ENCODE results near the gene TRIM63.
A peak's percentile ranks its signal among the peaks of the same experiment; 100 is the strongest.

Gene TRIM63

GRCh38 chr1:26053718-26054560 lies 13.5 kb downstream of the TRIM63 start:
- DNase-seq, result no peak
- H3K27me3 ChIP-seq (ENCODE audit: insufficient read depth, low read length, poor library complexity), result no peaks in the 10 kb centered on the region
- no peak overlapping the region for H3K9ac ChIP-seq (ENCODE audit: low read length)
- H3K27ac ChIP-seq (ENCODE audit: low read depth, low read length), result no peak overlapping the region
- H3K4ac ChIP-seq (ENCODE audit: low read depth, low read length), result no peak overlapping the region
- no peaks in the 10 kb centered on the region for H3K36me3 ChIP-seq (ENCODE audit: control insufficient read depth, insufficient read depth, low read length)
- no peak overlapping the region for H2AK5ac ChIP-seq (ENCODE audit: low read length)
- no peaks in the 10 kb centered on the region for H3K79me1 ChIP-seq (ENCODE audit: low read length)
- no peak overlapping the region for H3K23ac ChIP-seq (ENCODE audit: low read length)
- H2BK5ac ChIP-seq (ENCODE audit: low read length), result no peak overlapping the region
- no peak overlapping the region for H3K4me3 ChIP-seq (ENCODE audit: low read length)
- no peaks in the 10 kb centered on the region for H3K4me1 ChIP-seq (ENCODE audit: control insufficient read depth, low read depth, low read length)
- H2BK120ac ChIP-seq (ENCODE audit: low read depth, low read length), result no peak overlapping the region
- no CpG with 5 or more reads among the region's 16 CpGs for WGBS (ENCODE audit: extremely low coverage, insufficient coverage, low lambda C conversion rate)
- H4K5ac ChIP-seq (ENCODE audit: low read length), result no peak overlapping the region
- H4K8ac ChIP-seq (ENCODE audit: low read depth, low read length), result no peak overlapping the region
- no peak overlapping the region for H3K56ac ChIP-seq (ENCODE audit: low read length)
- H2BK15ac ChIP-seq (replicated peaks; ENCODE audit: low read depth), result no peak overlapping the region
- no peak overlapping the region for H3K4me2 ChIP-seq (ENCODE audit: low read length)
- no peaks in the 10 kb centered on the region for H3K79me2 ChIP-seq (ENCODE audit: control insufficient read depth, insufficient read depth, low read length)
- no peak overlapping the region for H3K18ac ChIP-seq (ENCODE audit: low read length)

GRCh38 chr1:26050248-26050640 lies 17.2 kb downstream of the TRIM63 start:
- no peak overlapping the region for H3K27ac ChIP-seq (ENCODE audit: low read depth, low read length)

GRCh38 chr1:26049531-26050247 lies 17.7 kb downstream of the TRIM63 start:
- no peak overlapping the region for H3K27ac ChIP-seq (ENCODE audit: low read depth, low read length)
- no peak overlapping the region for H2BK15ac ChIP-seq (replicated peaks; ENCODE audit: low read depth)
- no peak overlapping the region for H2BK5ac ChIP-seq (ENCODE audit: low read length)
- DNase-seq, result no peak
- WGBS (ENCODE audit: extremely low coverage, insufficient coverage, low lambda C conversion rate), result no CpG with 5 or more reads among the region's 10 CpGs
- no peak overlapping the region for H3K9ac ChIP-seq (ENCODE audit: low read length)
- H3K4me2 ChIP-seq (ENCODE audit: low read length), result no peak overlapping the region
- no peaks in the 10 kb centered on the region for H3K4me1 ChIP-seq (ENCODE audit: control insufficient read depth, low read depth, low read length)
- H3K79me2 ChIP-seq (ENCODE audit: control insufficient read depth, insufficient read depth, low read length), result no peaks in the 10 kb centered on the region
- H3K4ac ChIP-seq (ENCODE audit: low read depth, low read length), result no peak overlapping the region
- H3K4me3 ChIP-seq (ENCODE audit: low read length), result no peak overlapping the region
- no peak overlapping the region for H4K8ac ChIP-seq (ENCODE audit: low read depth, low read length)
- H3K23ac ChIP-seq (ENCODE audit: low read length), result no peak overlapping the region
- H3K18ac ChIP-seq (ENCODE audit: low read length), result no peak overlapping the region
- no peak overlapping the region for H3K56ac ChIP-seq (ENCODE audit: low read length)
- H3K27me3 ChIP-seq (ENCODE audit: insufficient read depth, low read length, poor library complexity), result peaks cover 25% of the 10 kb centered on the region
- H2BK120ac ChIP-seq (ENCODE audit: low read depth, low read length), result no peak overlapping the region
- no peaks in the 10 kb centered on the region for H3K79me1 ChIP-seq (ENCODE audit: low read length)
- no peak overlapping the region for H2AK5ac ChIP-seq (ENCODE audit: low read length)
- H3K36me3 ChIP-seq (ENCODE audit: control insufficient read depth, insufficient read depth, low read length), result no peaks in the 10 kb centered on the region
- no peak overlapping the region for H4K5ac ChIP-seq (ENCODE audit: low read length)

More at GRCh38 chr1:26050248-26050640, 17.2 kb downstream of the TRIM63 start:
- H3K23ac ChIP-seq (ENCODE audit: low read length), result no peak overlapping the region
- no peak overlapping the region for H2AK5ac ChIP-seq (ENCODE audit: low read length)
- H3K18ac ChIP-seq (ENCODE audit: low read length), result no peak overlapping the region
- peaks cover 20% of the 10 kb centered on the region for H3K27me3 ChIP-seq (ENCODE audit: insufficient read depth, low read length, poor library complexity)
- H2BK5ac ChIP-seq (ENCODE audit: low read length), result no peak overlapping the region
- H4K8ac ChIP-seq (ENCODE audit: low read depth, low read length), result no peak overlapping the region
- no peak overlapping the region for H2BK15ac ChIP-seq (replicated peaks; ENCODE audit: low read depth)
- no peaks in the 10 kb centered on the region for H3K79me1 ChIP-seq (ENCODE audit: low read length)
- no peaks in the 10 kb centered on the region for H3K4me1 ChIP-seq (ENCODE audit: control insufficient read depth, low read depth, low read length)
- no peak overlapping the region for H3K9ac ChIP-seq (ENCODE audit: low read length)
- no peak overlapping the region for H3K4me3 ChIP-seq (ENCODE audit: low read length)
- DNase-seq, result no peak
- no peak overlapping the region for H3K56ac ChIP-seq (ENCODE audit: low read length)
- H2BK120ac ChIP-seq (ENCODE audit: low read depth, low read length), result no peak overlapping the region
- H3K4me2 ChIP-seq (ENCODE audit: low read length), result no peak overlapping the region
- no CpG with 5 or more reads among the region's 6 CpGs for whole genome bisulfite sequencing (ENCODE audit: extremely low coverage, insufficient coverage, low lambda C conversion rate)
- no peaks in the 10 kb centered on the region for H3K36me3 ChIP-seq (ENCODE audit: control insufficient read depth, insufficient read depth, low read length)
- no peak overlapping the region for H3K4ac ChIP-seq (ENCODE audit: low read depth, low read length)
- H4K5ac ChIP-seq (ENCODE audit: low read length), result no peak overlapping the region
- H3K79me2 ChIP-seq (ENCODE audit: control insufficient read depth, insufficient read depth, low read length), result no peaks in the 10 kb centered on the region

- Histone ChIP-seq H2AK5ac (ENCODE audit: low read length) (no peak overlapping the region), H4K5ac (ENCODE audit: low read length) (no peak overlapping the region), H3K4me1 (ENCODE audit: control insufficient read depth, low read depth, low read length) (no peaks in the 10 kb centered on the region), H3K4me3 (ENCODE audit: low read length) (no peak overlapping the region), H3K27me3 (ENCODE audit: insufficient read depth, low read length, poor library complexity) (peaks cover 25% of the 10 kb centered on the region), H2BK15ac (replicated peaks; ENCODE audit: low read depth) (no peak overlapping the region), H4K8ac (ENCODE audit: low read depth, low read length) (no peak overlapping the region), H3K56ac (ENCODE audit: low read length) (no peak overlapping the region), H3K79me2 (ENCODE audit: control insufficient read depth, insufficient read depth, low read length) (no peaks in the 10 kb centered on the region), H3K4ac (ENCODE audit: low read depth, low read length) (no peak overlapping the region), H2BK120ac (ENCODE audit: low read depth, low read length) (no peak overlapping the region), H3K79me1 (ENCODE audit: low read length) (no peaks in the 10 kb centered on the region), H3K27ac (ENCODE audit: low read depth, low read length) (no peak overlapping the region), H2BK5ac (ENCODE audit: low read length) (no peak overlapping the region), H3K9ac (ENCODE audit: low read length) (no peak overlapping the region), H3K4me2 (ENCODE audit: low read length) (no peak overlapping the region), H3K23ac (ENCODE audit: low read length) (no peak overlapping the region), H3K18ac (ENCODE audit: low read length) (no peak overlapping the region), H3K36me3 (ENCODE audit: control insufficient read depth, insufficient read depth, low read length) (no peaks in the 10 kb centered on the region)
- WGBS (ENCODE audit: extremely low coverage, insufficient coverage, low lambda C conversion rate), result no CpG with 5 or more reads among the region's 7 CpGs
- DNase-seq, result no peak
Observed at GRCh38 chr1:26047278-26047874, 20.1 kb downstream of the TRIM63 start.

GRCh38 chr1:26046246-26047095 lies 21.0 kb downstream of the TRIM63 start:
- WGBS (ENCODE audit: extremely low coverage, insufficient coverage, low lambda C conversion rate), result no CpG with 5 or more reads among the region's 57 CpGs
- no peak overlapping the region for H3K9ac ChIP-seq (ENCODE audit: low read length)
- no peak overlapping the region for H2AK5ac ChIP-seq (ENCODE audit: low read length)
- no peak overlapping the region for H2BK15ac ChIP-seq (replicated peaks; ENCODE audit: low read depth)
- no peaks in the 10 kb centered on the region for H3K36me3 ChIP-seq (ENCODE audit: control insufficient read depth, insufficient read depth, low read length)
- H3K18ac ChIP-seq (ENCODE audit: low read length), result peak overlapping the region; percentile 11
- H3K23ac ChIP-seq (ENCODE audit: low read length), result no peak overlapping the region
- peaks cover 25% of the 10 kb centered on the region for H3K27me3 ChIP-seq (ENCODE audit: insufficient read depth, low read length, poor library complexity)
- peak overlapping the region; percentile 30 for H3K4me2 ChIP-seq (ENCODE audit: low read length)
- DNase-seq, result no peak
- no peaks in the 10 kb centered on the region for H3K4me1 ChIP-seq (ENCODE audit: control insufficient read depth, low read depth, low read length)
- no peak overlapping the region for H3K4ac ChIP-seq (ENCODE audit: low read depth, low read length)
- no peaks in the 10 kb centered on the region for H3K79me2 ChIP-seq (ENCODE audit: control insufficient read depth, insufficient read depth, low read length)
- H3K4me3 ChIP-seq (ENCODE audit: low read length), result no peak overlapping the region
- no peak overlapping the region for H4K8ac ChIP-seq (ENCODE audit: low read depth, low read length)
- H2BK120ac ChIP-seq (ENCODE audit: low read depth, low read length), result no peak overlapping the region
- peak overlapping the region; percentile 69 for H3K56ac ChIP-seq (ENCODE audit: low read length)
- no peak overlapping the region for H3K27ac ChIP-seq (ENCODE audit: low read depth, low read length)
- H3K79me1 ChIP-seq (ENCODE audit: low read length), result no peaks in the 10 kb centered on the region
- no peak overlapping the region for H2BK5ac ChIP-seq (ENCODE audit: low read length)
- no peak overlapping the region for H4K5ac ChIP-seq (ENCODE audit: low read length)

All from mesendoderm (in vitro differentiated cells).